GM15510 (cell line): ENCODE data around the gene DCD.

ENCODE experiments used
- POLR2A ChIP-seq: IDR thresholded peaks from 3 replicates; pipeline ENCODE4 v1.6.1; 2011; ENCODE audit warnings: borderline replicate concordance; ENCODE audit not compliant: insufficient read length; ENCODE audit errors: extremely low read depth

The DCD gene, protein sequence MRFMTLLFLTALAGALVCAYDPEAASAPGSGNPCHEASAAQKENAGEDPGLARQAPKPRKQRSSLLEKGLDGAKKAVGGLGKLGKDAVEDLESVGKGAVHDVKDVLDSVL

GRCh38 chr12:54648265-54648664, at the start of gene DCD:
TSS of gene DCD (minus strand) at chr12:54648365. CDS start at chr12:54648303, 62 bp downstream.
- TF ChIP-seq POLR2A = no peak

GRCh38 chr12:54697851-54698250, 49.7 kb upstream of the DCD start:
- no peak for TF ChIP-seq POLR2A

GRCh38 chr12:54692353-54692752, 44.2 kb upstream of the DCD start:
- TF ChIP-seq POLR2A = no peak

DNA sequence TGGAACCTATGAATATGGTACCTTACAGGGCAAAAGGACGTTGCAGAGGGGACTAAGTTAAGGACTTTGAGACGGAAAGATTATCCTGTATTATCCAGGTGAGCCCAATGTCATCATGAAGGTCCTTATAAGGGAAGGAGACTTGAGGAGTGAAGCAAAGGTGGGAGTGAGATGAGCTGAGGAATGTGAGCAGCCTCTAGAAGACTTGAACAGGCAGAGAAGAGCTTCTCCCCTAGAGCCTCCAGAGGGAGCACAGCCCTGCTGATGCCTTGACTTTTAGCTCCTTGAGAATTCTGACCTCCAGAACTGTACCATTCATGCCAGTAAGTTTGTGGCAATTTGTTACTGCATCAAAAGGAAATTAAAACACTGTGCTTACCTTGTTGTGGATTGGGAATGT, 41.8 kb upstream of the DCD start:
- TF ChIP-seq POLR2A = no peak

GRCh38 chr12:54689034-54689372, 40.8 kb upstream of the DCD start:
- TF ChIP-seq POLR2A = no peak

GRCh38 chr12:54688309-54689033, 40.3 kb upstream of the DCD start:
- no peak for TF ChIP-seq POLR2A

- TF ChIP-seq POLR2A = no peak
Observed at GRCh38 chr12:54684636-54685630, 36.8 kb upstream of the DCD start.

GRCh38 chr12:54683398-54683797, 35.2 kb upstream of the DCD start:
- TF ChIP-seq POLR2A = no peak

- TF ChIP-seq POLR2A = no peak
Observed at GRCh38 chr12:54682674-54683073, 34.5 kb upstream of the DCD start.

DNA sequence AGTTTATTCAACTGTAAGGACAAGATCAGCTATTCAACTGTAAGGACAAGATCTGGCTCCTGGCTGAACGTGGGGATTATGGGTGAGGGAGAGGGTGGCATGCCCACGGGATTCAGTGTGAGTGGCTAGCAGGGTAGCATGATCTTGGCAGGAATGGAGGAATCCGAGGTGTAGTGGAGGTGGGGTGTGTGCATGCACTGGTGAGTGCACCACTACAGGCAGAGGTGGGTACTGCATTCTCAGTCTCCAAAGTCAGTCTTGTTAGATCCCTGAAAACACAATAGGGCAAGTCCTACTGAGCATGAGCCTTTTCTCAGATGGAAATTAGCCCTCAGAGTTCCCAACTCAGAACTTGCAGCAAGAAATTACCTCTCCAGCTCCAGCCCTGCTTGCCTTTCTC, 32.2 kb upstream of the DCD start:
- no peak for TF ChIP-seq POLR2A

DNA sequence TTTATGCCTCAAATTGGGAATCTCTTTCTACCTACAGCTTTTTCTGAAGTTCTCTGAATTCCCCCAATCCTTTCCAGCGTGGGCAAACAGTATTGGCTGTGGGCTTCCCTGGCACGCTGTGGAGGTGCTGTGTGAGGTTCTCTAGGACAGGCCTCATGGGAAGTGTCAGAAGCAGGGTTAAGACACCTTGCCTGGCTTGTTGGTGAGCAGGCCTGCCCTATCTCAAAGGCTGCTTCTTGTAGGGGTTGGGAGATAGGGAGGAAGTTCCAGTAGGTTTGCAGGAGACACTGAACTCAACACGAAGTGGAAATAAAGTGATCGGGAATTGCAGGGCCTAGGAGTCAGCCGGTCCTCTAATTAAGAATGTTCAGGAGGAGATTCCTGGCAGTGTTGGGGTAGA, 30.0 kb upstream of the DCD start:
- no peak for TF ChIP-seq POLR2A

- no peak for TF ChIP-seq POLR2A
Observed at GRCh38 chr12:54667945-54668344, 19.8 kb upstream of the DCD start.

- no peak for TF ChIP-seq POLR2A
Observed at GRCh38 chr12:54666008-54666407, 17.8 kb upstream of the DCD start.

- TF ChIP-seq POLR2A = no peak
Observed at GRCh38 chr12:54663603-54664002, 15.4 kb upstream of the DCD start.

DNA sequence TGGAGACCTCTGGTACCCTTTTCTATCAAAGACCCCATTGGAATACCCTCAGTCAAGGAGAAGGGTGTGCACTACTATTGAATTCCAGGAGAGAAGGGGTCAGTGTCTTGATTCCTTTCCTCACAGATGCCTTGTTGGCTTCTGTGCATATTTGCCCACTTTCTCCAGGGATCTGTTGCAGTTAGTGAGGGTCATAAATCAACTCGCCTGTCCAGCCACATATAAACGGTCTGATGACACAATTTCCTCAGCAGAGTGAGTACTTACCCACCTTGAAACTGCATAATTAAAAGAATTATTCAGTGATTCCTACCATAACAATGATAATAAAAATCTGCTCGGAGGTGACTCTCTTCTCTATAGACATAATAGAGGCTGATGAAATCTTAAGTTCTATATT, 13.9 kb upstream of the DCD start:
- no peak for TF ChIP-seq POLR2A

- TF ChIP-seq POLR2A = no peak
Observed at GRCh38 chr12:54661048-54661447, 12.9 kb upstream of the DCD start.

- TF ChIP-seq POLR2A = no peak
Observed at GRCh38 chr12:54660320-54660962, 12.3 kb upstream of the DCD start.
